Mesenchymal stem cell (in vitro differentiated cells and primary cell): ENCODE measurements around the gene EPSTI1.

Experiments used
- DNase-seq: peaks from one replicate; pipeline ENCODE4 v3.0.0-alpha.2; 2013
- H2AFZ ChIP-seq: one replicate; pipeline ENCODE4 v1.6.1; 2013; ENCODE audit warnings: low read depth, mild to moderate bottlenecking, control low read depth, inconsistent platforms, low read length, moderate library complexity
- H2AK5ac ChIP-seq: 2 replicates; pipeline ENCODE4 v1.6.1; 2013; ENCODE audit warnings: low read length, moderate library complexity, mild to moderate bottlenecking, inconsistent platforms; ENCODE audit not compliant: severe bottlenecking
- H2BK120ac ChIP-seq: one replicate; pipeline ENCODE4 v1.6.1; 2013; ENCODE audit warnings: low read depth, mild to moderate bottlenecking, inconsistent platforms, low read length, moderate library complexity
- H2BK12ac ChIP-seq, 2 experiments: one replicate each; pipeline ENCODE4 v1.6.1; 2013; ENCODE audit warnings: inconsistent platforms in 2 of 2, low read length in 2 of 2, mild to moderate bottlenecking in 2 of 2, moderate library complexity in 2 of 2, control low read depth in 1 of 2
- H2BK15ac ChIP-seq: one replicate; pipeline ENCODE4 v1.6.1; 2013; ENCODE audit warnings: mild to moderate bottlenecking, low read depth, inconsistent platforms; ENCODE audit not compliant: poor library complexity, severe bottlenecking
- H2BK5ac ChIP-seq: 2 replicates; pipeline ENCODE4 v1.6.1; 2013; ENCODE audit warnings: low read depth, mild to moderate bottlenecking, low read length, control low read depth, inconsistent platforms; ENCODE audit not compliant: poor library complexity, severe bottlenecking
- H3K14ac ChIP-seq, 2 experiments: one replicate each; pipeline ENCODE4 v1.6.1; 2013; ENCODE audit warnings: inconsistent platforms in 2 of 2, low read length in 2 of 2, control low read depth in 1 of 2, mild to moderate bottlenecking in 1 of 2, moderate library complexity in 1 of 2
- H3K18ac ChIP-seq, 2 experiments: one replicate each; pipeline ENCODE4 v1.6.1; 2013; ENCODE audit warnings: inconsistent platforms in 2 of 2, low read length in 2 of 2, control low read depth in 1 of 2, low read depth in 1 of 2, mild to moderate bottlenecking in 1 of 2
- H3K23ac ChIP-seq, 2 experiments: one replicate each; pipeline ENCODE4 v1.6.1; 2013; ENCODE audit warnings: inconsistent platforms in 2 of 2, low read length in 2 of 2, mild to moderate bottlenecking in 2 of 2, moderate library complexity in 2 of 2, control low read depth in 1 of 2
- H3K27ac ChIP-seq: 2 replicates; pipeline ENCODE4 v1.5.1; 2013; ENCODE audit warnings: mild to moderate bottlenecking, moderate library complexity, low read length, control low read depth, inconsistent platforms; ENCODE audit not compliant: poor library complexity, severe bottlenecking
- H3K27me3 ChIP-seq, 2 experiments: 2 replicates each; pipeline versions ENCODE4 v1.6.1 to v1.7.0; 2013; ENCODE audit warnings: low read length in 2 of 2, mild to moderate bottlenecking in 2 of 2, moderate library complexity in 2 of 2, control low read depth in 1 of 2, inconsistent platforms in 1 of 2; ENCODE audit not compliant: control insufficient read depth in 1 of 2, insufficient read depth in 1 of 2
- H3K36me3 ChIP-seq, 2 experiments: 2 replicates each; pipeline versions ENCODE4 v1.6.1 to v1.7.0; 2013; ENCODE audit warnings: low read length in 2 of 2, control low read depth in 1 of 2, inconsistent platforms in 1 of 2, low read depth in 1 of 2, mild to moderate bottlenecking in 1 of 2; ENCODE audit not compliant: insufficient read depth in 2 of 2, control insufficient read depth in 1 of 2
- H3K4ac ChIP-seq, 2 experiments: one replicate each; pipeline ENCODE4 v1.6.1; 2013; ENCODE audit warnings: inconsistent platforms in 2 of 2, low read length in 2 of 2, mild to moderate bottlenecking in 2 of 2, moderate library complexity in 2 of 2, control low read depth in 1 of 2, low read depth in 1 of 2
- H3K4me1 ChIP-seq: 2 replicates; pipeline ENCODE4 v1.6.1; 2013; ENCODE audit warnings: low read depth, low read length, control low read depth; ENCODE audit not compliant: control insufficient read depth, insufficient read depth
- H3K4me2 ChIP-seq: 2 replicates; pipeline ENCODE4 v1.6.1; 2013; ENCODE audit warnings: low read length, mild to moderate bottlenecking, inconsistent platforms; ENCODE audit not compliant: poor library complexity, severe bottlenecking
- H3K4me3 ChIP-seq, 2 experiments: 2 replicates each; pipeline versions ENCODE4 v1.5.1 to v1.7.0; 2013; ENCODE audit warnings: low read length in 2 of 2, mild to moderate bottlenecking in 2 of 2, control low read depth in 1 of 2, low read depth in 1 of 2; ENCODE audit not compliant: insufficient read depth in 1 of 2
- H3K79me1 ChIP-seq: replicated peaks from 2 replicates; pipeline ENCODE4 v1.6.1; 2013; ENCODE audit warnings: mild to moderate bottlenecking, control low read depth, low read length, inconsistent platforms; ENCODE audit not compliant: poor library complexity, severe bottlenecking
- H3K9ac ChIP-seq: 2 replicates; pipeline ENCODE4 v1.7.0; 2013; ENCODE audit warnings: mild to moderate bottlenecking, low read length, moderate library complexity
- H3K9me3 ChIP-seq: 2 replicates; pipeline ENCODE4 v1.7.0; 2013; ENCODE audit warnings: mild to moderate bottlenecking, low read length; ENCODE audit not compliant: control insufficient read depth
- H4K8ac ChIP-seq: one replicate; pipeline ENCODE4 v1.6.1; 2013; ENCODE audit warnings: inconsistent platforms, mild to moderate bottlenecking, low read length, moderate library complexity
- H4K91ac ChIP-seq: one replicate; pipeline ENCODE4 v1.6.1; 2013; ENCODE audit warnings: mild to moderate bottlenecking, low read length, inconsistent platforms
- WGBS: methylation state at CpG from one replicate; pipeline ENCODE4 v1.1.7; 2013; ENCODE audit warnings: mixed read lengths; 5-methylcytosine and 5-hydroxymethylcytosine counted together

EPSTI1 gene

GRCh38 chr13:42892760-42893159 is 99.3 kb downstream of the EPSTI1 start:
- Histone ChIP-seq H3K4ac (no peak overlapping the region), H2BK12ac (no peak overlapping the region), H3K79me1 (no peaks in the 10 kb centered on the region), H4K8ac (no peak overlapping the region), H3K36me3 (peaks cover 0 to 42% of the 10 kb centered on the region in 2 experiments), H2AFZ (no peak overlapping the region), H3K18ac (no peak overlapping the region), H3K4me1 (no peaks in the 10 kb centered on the region), H3K23ac (no peak overlapping the region), H3K4me3 (no peak overlapping the region), H2BK120ac (no peak overlapping the region), H3K9ac (peak overlapping the region; percentile 59), H4K91ac (no peak overlapping the region), H2AK5ac (no peak overlapping the region), H3K27me3 (no peaks in the 10 kb centered on the region), H3K4me2 (no peak overlapping the region), H2BK15ac (no peak overlapping the region), H3K27ac (no peak overlapping the region), H3K14ac (no peak overlapping the region), H2BK5ac (no peak overlapping the region), H3K9me3 (no peaks in the 10 kb centered on the region)
- DNase-seq: peak; percentile 32
- 83% methylated on average over 3 of the region's 3 CpGs for whole genome bisulfite sequencing

GRCh38 chr13:42891591-42891990 is 100.5 kb downstream of the EPSTI1 start:
- H3K14ac ChIP-seq: no peak overlapping the region
- whole genome bisulfite sequencing: 100% methylated on average over 1 of the region's 3 CpGs

GRCh38 chr13:42885325-42885724 is 106.7 kb downstream of the EPSTI1 start:
- DNase-seq: no peak
- Histone ChIP-seq H3K4me1 (peaks cover 6% of the 10 kb centered on the region), H2BK15ac (no peak overlapping the region), H3K36me3 (peaks cover 0 to 33% of the 10 kb centered on the region in 2 experiments), H3K27ac (no peak overlapping the region), H3K9me3 (no peaks in the 10 kb centered on the region), H3K14ac (no peak overlapping the region), H2AK5ac (no peak overlapping the region), H3K4ac (no peak overlapping the region), H3K9ac (no peak overlapping the region), H3K23ac (no peak overlapping the region), H3K27me3 (no peaks in the 10 kb centered on the region), H2BK12ac (peak overlapping the region in 1 of 2 experiments; percentile 54), H2AFZ (no peak overlapping the region), H3K4me3 (no peak overlapping the region), H2BK5ac (no peak overlapping the region), H3K79me1 (no peaks in the 10 kb centered on the region), H4K91ac (peak overlapping the region; percentile 39), H3K4me2 (no peak overlapping the region), H4K8ac (no peak overlapping the region), H2BK120ac (no peak overlapping the region), H3K18ac (peak overlapping the region in 1 of 2 experiments; percentile 43)
- WGBS: 87% methylated on average over 8 of the region's 8 CpGs

More at GRCh38 chr13:42891591-42891990, 100.5 kb downstream of the EPSTI1 start:
- Histone ChIP-seq H3K9ac (no peak overlapping the region), H2BK120ac (no peak overlapping the region), H3K4me1 (no peaks in the 10 kb centered on the region), H2BK5ac (no peak overlapping the region), H4K91ac (no peak overlapping the region), H3K4ac (no peak overlapping the region), H3K79me1 (no peaks in the 10 kb centered on the region), H3K18ac (no peak overlapping the region), H3K4me2 (no peak overlapping the region), H4K8ac (no peak overlapping the region), H2AFZ (no peak overlapping the region), H3K36me3 (peaks cover 0 to 44% of the 10 kb centered on the region in 2 experiments), H2AK5ac (no peak overlapping the region), H3K9me3 (no peaks in the 10 kb centered on the region), H2BK12ac (no peak overlapping the region), H3K27ac (no peak overlapping the region), H3K23ac (no peak overlapping the region), H2BK15ac (no peak overlapping the region), H3K27me3 (no peaks in the 10 kb centered on the region), H3K4me3 (no peak overlapping the region)
- no peak for DNase-seq

GRCh38 chr13:42883771-42884467 is 108.1 kb downstream of the EPSTI1 start:
- Histone ChIP-seq H3K9ac (peak overlapping the region; percentile 55), H2AFZ (no peak overlapping the region), H3K4me3 (peak overlapping the region in 1 of 2 experiments; percentile 8), H4K8ac (no peak overlapping the region), H4K91ac (no peak overlapping the region), H3K4me1 (peaks cover 6% of the 10 kb centered on the region), H3K27me3 (no peaks in the 10 kb centered on the region), H3K36me3 (peaks cover 0 to 29% of the 10 kb centered on the region in 2 experiments), H3K4me2 (no peak overlapping the region), H3K79me1 (no peaks in the 10 kb centered on the region), H3K4ac (no peak overlapping the region), H2AK5ac (no peak overlapping the region), H3K9me3 (no peaks in the 10 kb centered on the region), H3K18ac (no peak overlapping the region), H3K14ac (no peak overlapping the region), H2BK5ac (no peak overlapping the region), H3K23ac (no peak overlapping the region), H2BK15ac (no peak overlapping the region), H2BK12ac (no peak overlapping the region), H2BK120ac (no peak overlapping the region), H3K27ac (no peak overlapping the region)
- peak; percentile 80 for DNase-seq
- 29% methylated on average over 6 of the region's 6 CpGs for WGBS
